Caco-2 (cell line): Measurements from ENCODE around the gene ACP2. TPM values are rescaled to one million over a fixed set of nuclear protein-coding genes. Genes with fewer than 3 reads are reported as not detected.

Experiments
- BruUV-seq: library from RNA; stranded (reverse); fragments of 400-500 nt; replicated peaks from 2 replicates; lab custom pipeline; 2021; lab: Mats Ljungman, UMichigan
- CTCF ChIA-PET: fragments of 300-600 bp; sonication (Branson Sonifier 250); formaldehyde crosslinking; loops from one replicate; lab custom pipeline; 2022; ENCODE audit warnings: antibody characterized with exemption; lab: Charles Lee
- POLR2A ChIA-PET: fragments of 300-600 bp; sonication (Branson Sonifier 250); formaldehyde crosslinking; loops from one replicate; lab custom pipeline; 2022; ENCODE audit warnings: antibody characterized with exemption; lab: Charles Lee
- DNase-seq, 2 experiments: peaks; one replicate each; pipeline versions ENCODE4 v3.0.0 to v3.0.0-alpha.2; 2020 to 2022
- H3K27me3 ChIP-seq: replicated peaks from 2 replicates; pipeline ENCODE4 v1.6.0; 2011; ENCODE audit warnings: low read length; ENCODE audit not compliant: control insufficient read depth, insufficient read depth
- H3K36me3 ChIP-seq: 2 replicates; pipeline ENCODE4 v1.5.1; 2011; ENCODE audit warnings: low read length; ENCODE audit not compliant: control insufficient read depth, insufficient read depth
- H3K4me1 ChIP-seq: fragments of 250-450 bp; sonication (Bioruptor Pico); 2 replicates; pipeline ENCODE4 v1.5.1; 2020; ENCODE audit warnings: mild to moderate bottlenecking
- H3K4me3 ChIP-seq: 2 replicates; pipeline ENCODE4 v1.5.1; 2011; ENCODE audit warnings: low read depth, mild to moderate bottlenecking, control low read depth, low read length
- H3K9me3 ChIP-seq: fragments of 250-450 bp; sonication (Bioruptor Pico); 2 replicates; pipeline ENCODE4 v1.5.1; 2020; ENCODE audit warnings: mild to moderate bottlenecking, moderate library complexity
- H3K27ac Mint-ChIP-seq: one replicate; pipeline ENCODE4 v1.8.0; 2022; ENCODE audit warnings: mixed read lengths; ENCODE audit not compliant: unreplicated experiment
- H3K27me3 Mint-ChIP-seq: one replicate; pipeline ENCODE4 v1.8.0; 2022; ENCODE audit warnings: mixed read lengths; ENCODE audit not compliant: insufficient read depth, unreplicated experiment
- H3K36me3 Mint-ChIP-seq: one replicate; pipeline ENCODE4 v1.8.0; 2022; ENCODE audit warnings: mild to moderate bottlenecking, mixed read lengths; ENCODE audit not compliant: insufficient read depth, unreplicated experiment
- H3K4me1 Mint-ChIP-seq: one replicate; pipeline ENCODE4 v1.8.0; 2022; ENCODE audit warnings: low read depth, mixed read lengths; ENCODE audit not compliant: unreplicated experiment
- H3K4me3 Mint-ChIP-seq: one replicate; pipeline ENCODE4 v1.8.0; 2022; ENCODE audit warnings: mild to moderate bottlenecking, moderate library complexity, mixed read lengths; ENCODE audit not compliant: unreplicated experiment
- H3K9me3 Mint-ChIP-seq: one replicate; pipeline ENCODE4 v1.8.0; 2022; ENCODE audit warnings: mixed read lengths; ENCODE audit not compliant: unreplicated experiment
- CTCF ChIP-seq, 2 experiments: fragments of 200-600 bp in 1 of 2; IDR thresholded peaks; 1 replicate in 1 of 2; 2 replicates in 1 of 2; pipeline versions ENCODE4 v1.5.1 to v1.8.0; 2011 to 2022; ENCODE audit warnings: antibody characterized with exemption in 1 of 2, control low read depth in 1 of 2, inconsistent platforms in 1 of 2, low read depth in 1 of 2, low read length in 1 of 2, mild to moderate bottlenecking in 1 of 2, moderate library complexity in 1 of 2; ENCODE audit not compliant: insufficient read depth in 1 of 2, severe bottlenecking in 1 of 2, unreplicated experiment in 1 of 2
- intact Hi-C: fragments of 100-400 bp; cut with micrococcal nuclease; formaldehyde crosslinking; loops from one replicate; pipeline ENCODE4 v1.10.0; 2022; ENCODE audit not compliant: unreplicated experiment
- total RNA-seq: library from RNA; stranded (reverse); gene quantifications from 2 replicates; pipeline ENCODE4 v1.2.3, GENCODE V29; 2022

Gene ACP2
- total RNA-seq, 1 experiment from 2014 or later, result 44.7 TPM

DNA sequence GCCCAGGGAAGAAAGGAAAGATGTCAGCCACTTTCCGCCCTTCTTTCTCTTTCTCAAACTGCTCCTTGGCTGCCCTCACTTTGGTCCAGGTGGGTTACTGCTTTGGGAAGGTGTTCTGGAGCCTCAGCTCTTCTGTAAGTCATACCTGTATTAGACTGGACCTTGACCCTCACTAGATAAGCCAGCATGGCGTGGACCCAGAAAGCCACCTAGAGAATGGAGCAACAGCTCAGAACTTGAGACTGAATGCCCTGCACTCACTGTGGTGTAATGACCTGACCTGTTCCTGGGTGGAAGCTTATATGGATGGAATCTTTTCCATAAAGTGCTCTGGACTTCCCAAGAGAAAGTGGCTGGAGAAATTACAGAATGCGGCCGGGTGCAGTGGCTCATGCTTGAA, 15.6 kb downstream of the ACP2 start:
- no peaks in the 10 kb centered on the region for H3K27me3 ChIP-seq
- peaks cover 34% of the 10 kb centered on the region for H3K36me3 Mint-ChIP-seq
- TF ChIP-seq CTCF (IDR thresholded peaks at IDR 0.05; ENCODE audit: insufficient read depth in 1 of 2, low read depth in 1 of 2, low read length in 1 of 2, severe bottlenecking in 1 of 2, unreplicated experiment in 1 of 2), result no peak
- H3K9me3 ChIP-seq, result no peaks in the 10 kb centered on the region
- no peak overlapping the region for H3K4me3 ChIP-seq
- ChIA-PET POLR2A (interaction anchor here (0.5 to 2.9 kb wide), 6 partner anchors 10 to 70 kb away, joined by 3 to 18 read pairs (median 8); partner anchors contain the start of genes ACP2 and DDB2), CTCF (interaction anchor here (0.7 to 2.5 kb wide), 8 partner anchors 12 to 179 kb away, joined by 3 to 28 read pairs (median 4); partner anchors contain the start of genes ACP2 and NR1H3)
- peaks cover 12% of the 10 kb centered on the region for H3K4me1 Mint-ChIP-seq
- intact Hi-C loops, result loop anchor here (5.0 kb wide), 1 partner anchor 56 kb away; the partner anchor contains the start of gene ARFGAP2
- peaks cover 1% of the 10 kb centered on the region; the same call in 1 of the 2 replicates for H3K36me3 ChIP-seq
- no TSS peak for BruUV-seq
- peaks cover 19% of the 10 kb centered on the region for H3K4me1 ChIP-seq
- no peaks in the 10 kb centered on the region for H3K9me3 Mint-ChIP-seq
- no peak for DNase-seq
- no peak overlapping the region for H3K27ac Mint-ChIP-seq
- H3K27me3 Mint-ChIP-seq, result no peaks in the 10 kb centered on the region
- H3K4me3 Mint-ChIP-seq, result no peak overlapping the region

DNA sequence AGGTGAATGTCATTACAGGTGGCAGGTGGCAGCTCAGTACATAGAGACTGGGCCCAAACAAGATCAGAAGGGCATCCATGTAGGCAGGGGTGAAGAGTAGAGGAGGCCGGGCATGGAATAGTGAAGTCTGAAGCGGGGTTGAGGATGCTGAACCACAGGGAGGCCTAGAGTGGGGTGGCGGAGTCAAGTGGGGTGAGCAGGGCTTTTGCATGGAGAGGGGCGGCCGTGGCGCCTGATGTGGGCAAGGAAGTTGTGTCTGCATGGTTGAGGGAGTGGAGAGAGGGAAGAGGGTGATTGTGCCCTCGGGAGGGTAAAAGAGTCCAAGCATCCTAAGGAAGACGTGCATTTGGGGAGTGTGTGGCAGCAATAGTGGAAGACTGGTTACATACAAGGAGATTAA, 19.5 kb downstream of the ACP2 start:
- Mint-ChIP-seq H3K27ac (no peak overlapping the region), H3K36me3 (peaks cover 31% of the 10 kb centered on the region), H3K4me3 (no peak overlapping the region), H3K9me3 (no peaks in the 10 kb centered on the region), H3K27me3 (no peaks in the 10 kb centered on the region), H3K4me1 (peaks cover 4% of the 10 kb centered on the region)
- no peak overlapping the region for H3K4me3 ChIP-seq
- no peaks in the 10 kb centered on the region for H3K27me3 ChIP-seq
- intact Hi-C loops, result no loop called here
- no peak for DNase-seq
- ChIA-PET POLR2A (no interaction called here), CTCF (no interaction called here)
- no peak for TF ChIP-seq CTCF (IDR thresholded peaks at IDR 0.05; ENCODE audit: insufficient read depth in 1 of 2, low read depth in 1 of 2, low read length in 1 of 2, severe bottlenecking in 1 of 2, unreplicated experiment in 1 of 2)
- H3K36me3 ChIP-seq, result no peaks in the 10 kb centered on the region
- H3K9me3 ChIP-seq, result no peaks in the 10 kb centered on the region
- no TSS peak for BruUV-seq
- peaks cover 12% of the 10 kb centered on the region for H3K4me1 ChIP-seq

- H3K27me3 ChIP-seq, result no peaks in the 10 kb centered on the region
- no peaks in the 10 kb centered on the region for H3K36me3 ChIP-seq
- H3K36me3 Mint-ChIP-seq, result peaks cover 26% of the 10 kb centered on the region
- H3K9me3 Mint-ChIP-seq, result no peaks in the 10 kb centered on the region
- no peak for TF ChIP-seq CTCF (IDR thresholded peaks at IDR 0.05; ENCODE audit: insufficient read depth in 1 of 2, low read depth in 1 of 2, low read length in 1 of 2, severe bottlenecking in 1 of 2, unreplicated experiment in 1 of 2)
- H3K4me3 ChIP-seq, result no peak overlapping the region
- no peaks in the 10 kb centered on the region for H3K4me1 ChIP-seq
- H3K9me3 ChIP-seq, result no peaks in the 10 kb centered on the region
- no TSS peak for BruUV-seq
- no peaks in the 10 kb centered on the region for H3K4me1 Mint-ChIP-seq
- intact Hi-C loops, result no loop called here
- no peak overlapping the region for H3K27ac Mint-ChIP-seq
- H3K27me3 Mint-ChIP-seq, result no peaks in the 10 kb centered on the region
- ChIA-PET CTCF (no interaction called here), POLR2A (interaction anchor here (1.1 kb wide), 1 partner anchor 10 kb away, joined by 5 read pairs; no protein-coding TSS in a partner anchor)
- DNase-seq, result no peak
- no peak overlapping the region for H3K4me3 Mint-ChIP-seq
Measured at GRCh38 chr11:47225552-47226400, 22.8 kb downstream of the ACP2 start.
